ENCODE measurements around the gene ADTRP.

DNA sequence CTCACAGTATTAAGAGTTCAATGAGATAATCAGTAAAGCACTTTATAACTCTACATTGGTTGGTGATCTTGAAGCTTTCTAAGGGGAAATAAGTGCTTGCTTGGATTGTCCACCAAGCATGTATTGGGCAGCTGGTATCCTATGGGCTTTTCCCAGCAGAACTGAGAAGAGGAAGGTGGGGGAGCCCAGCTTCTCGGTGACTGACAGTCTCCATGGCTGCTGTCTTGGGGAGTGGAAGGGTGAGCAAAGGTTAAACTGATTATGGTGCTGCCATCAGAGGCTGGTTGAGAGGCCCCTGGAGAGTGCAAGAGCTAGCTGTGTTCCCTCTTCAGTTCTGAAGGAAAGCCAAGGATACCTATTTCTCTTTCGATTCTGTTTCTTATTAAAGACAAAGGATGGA is 35.5 kb upstream of the ADTRP start:
- TF ChIP-seq CTCF (IDR thresholded peaks at IDR 0.05) = no peak
- TF ChIP-seq POLR2A (IDR thresholded peaks at IDR 0.05) = no peak
- TF ChIP-seq POLR2AphosphoS5 (IDR thresholded peaks at IDR 0.05) = no peak
